Thoracic aorta (tissue), 2 donors: ENCODE data around the gene GPR37L1. TPM values are rescaled to one million over a fixed set of nuclear protein-coding genes. Genes with fewer than 3 reads are reported as not detected.
A peak's percentile ranks its signal among the peaks of the same experiment; 100 is the strongest.
"Not testable (repeated sequence)": the region's sequence is repeated elsewhere in the genome, so short reads cannot be mapped to it uniquely, and the experiment has no call there.

ENCODE experiments used
- ATAC-seq: fragments of 150-250 bp; one replicate; pipeline ENCODE4 v1.8.0; 2017; ENCODE audit warnings: low read depth; ENCODE audit not compliant: insufficient number of reproducible peaks, low FRiP score
- DNase-seq: peaks from one replicate; pipeline ENCODE4 v3.0.0-alpha.2; 2020; ENCODE audit warnings: low spot score
- H3K27ac ChIP-seq, 2 donors: fragments of 200-600 bp; sonication (generic); 1 replicate in 1 of 2; 2 replicates in 1 of 2; pipeline ENCODE4 v1.5.1; 2016; ENCODE audit warnings: mild to moderate bottlenecking in 2 of 2, moderate library complexity in 2 of 2
- H3K27me3 ChIP-seq: fragments of 200-600 bp; sonication (generic); replicated peaks from 2 replicates; pipeline ENCODE4 v1.6.0; 2016; ENCODE audit warnings: mild to moderate bottlenecking; ENCODE audit not compliant: insufficient read depth
- H3K36me3 ChIP-seq: fragments of 200-600 bp; sonication (generic); one replicate; pipeline ENCODE4 v1.5.1; 2016
- H3K4me1 ChIP-seq, 2 donors: fragments of 200-600 bp; sonication (generic); 1 replicate in 1 of 2; 2 replicates in 1 of 2; pipeline versions ENCODE4 v1.5.1 to v1.6.0; 2016; ENCODE audit warnings: low read depth in 2 of 2, mild to moderate bottlenecking in 1 of 2; ENCODE audit not compliant: control insufficient read depth in 1 of 2
- H3K4me3 ChIP-seq: fragments of 200-600 bp; sonication (generic); 2 replicates; pipeline ENCODE4 v1.5.1; 2016; ENCODE audit warnings: mild to moderate bottlenecking
- H3K9me3 ChIP-seq: fragments of 200-600 bp; sonication (generic); 2 replicates; pipeline ENCODE4 v1.5.1; 2016
- total RNA-seq, 2 donors: library from RNA; depleted of rRNA; stranded (reverse); fragments of >200 nt; gene quantifications; one replicate each; pipeline versions ENCODE4 v1.1.0 to v1.2.3, GENCODE V29; 2016
- TF ChIP-seq, protein P1 (sequence below): fragments of 200-600 bp; sonication (generic); IDR thresholded peaks from one replicate; pipeline ENCODE4 v1.5.1; 2019; ENCODE audit warnings: antibody characterized with exemption

Gene GPR37L1
- total RNA-seq, 2 donors from 2014 or later: not detected

DNA sequence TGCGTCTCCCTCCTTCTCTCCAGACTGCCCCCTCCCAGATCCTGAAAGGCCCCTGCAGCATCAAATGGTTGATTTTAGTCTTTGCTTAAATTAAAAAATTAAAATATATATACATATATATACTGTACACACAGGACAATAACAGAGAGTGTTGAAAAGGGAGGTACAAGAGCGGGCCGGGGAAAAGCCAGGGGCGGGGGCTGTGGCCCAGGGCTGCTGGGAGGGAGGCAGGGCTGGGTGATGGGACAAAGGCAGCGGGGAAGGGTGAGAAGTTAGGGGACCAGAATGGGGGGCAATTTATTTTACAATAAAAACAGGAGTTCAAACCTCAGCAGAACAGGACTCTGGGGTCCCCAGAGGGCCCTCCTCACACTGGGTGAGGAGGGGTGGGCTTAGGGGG lies 11.3 kb downstream of the GPR37L1 start:
- ATAC-seq (no peak), DNase-seq (no peak)
- Histone ChIP-seq H3K36me3 (peaks cover 38% of the 10 kb centered on the region), H3K27ac (peak overlapping the region; percentile 46 to 93), H3K4me3 (no peak overlapping the region), H3K9me3 (no peaks in the 10 kb centered on the region), H3K27me3 (no peaks in the 10 kb centered on the region), H3K4me1 (peaks cover 16 to 43% of the 10 kb centered on the region in 2 donors)
- TF ChIP-seq, protein P1, sequence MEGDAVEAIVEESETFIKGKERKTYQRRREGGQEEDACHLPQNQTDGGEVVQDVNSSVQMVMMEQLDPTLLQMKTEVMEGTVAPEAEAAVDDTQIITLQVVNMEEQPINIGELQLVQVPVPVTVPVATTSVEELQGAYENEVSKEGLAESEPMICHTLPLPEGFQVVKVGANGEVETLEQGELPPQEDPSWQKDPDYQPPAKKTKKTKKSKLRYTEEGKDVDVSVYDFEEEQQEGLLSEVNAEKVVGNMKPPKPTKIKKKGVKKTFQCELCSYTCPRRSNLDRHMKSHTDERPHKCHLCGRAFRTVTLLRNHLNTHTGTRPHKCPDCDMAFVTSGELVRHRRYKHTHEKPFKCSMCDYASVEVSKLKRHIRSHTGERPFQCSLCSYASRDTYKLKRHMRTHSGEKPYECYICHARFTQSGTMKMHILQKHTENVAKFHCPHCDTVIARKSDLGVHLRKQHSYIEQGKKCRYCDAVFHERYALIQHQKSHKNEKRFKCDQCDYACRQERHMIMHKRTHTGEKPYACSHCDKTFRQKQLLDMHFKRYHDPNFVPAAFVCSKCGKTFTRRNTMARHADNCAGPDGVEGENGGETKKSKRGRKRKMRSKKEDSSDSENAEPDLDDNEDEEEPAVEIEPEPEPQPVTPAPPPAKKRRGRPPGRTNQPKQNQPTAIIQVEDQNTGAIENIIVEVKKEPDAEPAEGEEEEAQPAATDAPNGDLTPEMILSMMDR: no peak

DNA sequence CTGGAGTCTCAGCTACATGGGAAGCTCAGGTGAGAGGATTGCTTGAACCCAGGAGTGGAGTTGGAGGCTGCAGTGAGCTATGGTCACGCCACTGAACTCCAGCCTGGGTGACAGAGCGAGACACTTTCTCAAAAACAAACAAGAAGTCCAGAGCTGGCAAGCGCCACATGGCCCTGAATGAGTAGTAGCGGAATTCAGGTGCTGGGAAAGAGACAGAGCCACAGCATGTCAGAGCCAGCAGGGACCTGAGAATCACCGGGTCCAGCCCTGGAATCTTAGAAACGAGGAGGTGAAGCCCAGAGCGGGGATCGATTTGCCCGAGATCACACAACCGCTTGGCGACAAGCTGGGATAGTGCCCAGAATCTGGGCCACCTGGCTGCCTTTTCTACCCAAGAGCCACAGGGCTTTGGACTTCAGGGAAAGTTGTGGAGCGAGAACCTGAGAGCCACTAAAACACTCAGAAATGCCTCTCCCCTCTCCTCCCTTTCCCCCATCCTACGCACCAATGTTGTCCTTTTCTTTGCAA lies 12.0 kb downstream of the GPR37L1 start:
- no peak for ATAC-seq
- H3K4me1 ChIP-seq: peaks cover 16 to 38% of the 10 kb centered on the region in 2 donors

DNA sequence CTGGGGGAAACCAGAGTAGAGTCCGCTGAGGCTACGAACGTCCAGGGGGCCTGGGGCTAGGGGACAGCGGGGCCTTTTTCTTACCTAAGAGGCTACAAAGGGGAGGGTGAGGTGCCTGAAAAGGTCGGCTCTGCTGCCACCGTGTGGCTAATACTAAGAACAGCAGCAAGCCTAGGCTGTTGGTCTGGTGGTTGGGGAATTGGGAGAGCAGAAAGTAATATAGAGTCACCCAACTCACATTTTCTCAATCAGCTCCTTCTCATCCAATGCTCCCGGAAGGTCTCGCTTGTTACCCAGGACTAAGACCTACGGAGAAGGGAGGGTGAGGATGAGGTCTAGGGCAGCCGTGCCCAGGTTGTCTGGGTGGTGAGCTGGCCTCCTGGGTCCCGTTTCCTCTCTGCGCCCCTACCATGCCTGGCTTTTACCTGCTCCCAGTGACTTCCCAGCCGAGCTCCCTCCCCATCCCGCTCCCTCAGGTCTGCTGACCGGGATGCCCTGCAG lies 12.6 kb downstream of the GPR37L1 start:
- DNase-seq (no peak), ATAC-seq (no peak)
- peak overlapping the region; percentile 46 to 93 for H3K27ac ChIP-seq
- H3K27me3 ChIP-seq: no peaks in the 10 kb centered on the region
- no peaks in the 10 kb centered on the region for H3K9me3 ChIP-seq
- no peak overlapping the region for H3K4me3 ChIP-seq
- H3K36me3 ChIP-seq: peaks cover 38% of the 10 kb centered on the region
- peaks cover 12 to 33% of the 10 kb centered on the region in 2 donors for H3K4me1 ChIP-seq
- TF ChIP-seq, protein P1: peak; percentile 92

More for the DNA sequence above, 12.0 kb downstream of the GPR37L1 start:
- DNase-seq: no peak
- peak overlapping the region; percentile 46 to 93 for H3K27ac ChIP-seq
- no peaks in the 10 kb centered on the region for H3K9me3 ChIP-seq
- peaks cover 38% of the 10 kb centered on the region for H3K36me3 ChIP-seq
- H3K27me3 ChIP-seq: no peaks in the 10 kb centered on the region
- H3K4me3 ChIP-seq: no peak overlapping the region
- TF ChIP-seq, protein P1: no peak

DNA sequence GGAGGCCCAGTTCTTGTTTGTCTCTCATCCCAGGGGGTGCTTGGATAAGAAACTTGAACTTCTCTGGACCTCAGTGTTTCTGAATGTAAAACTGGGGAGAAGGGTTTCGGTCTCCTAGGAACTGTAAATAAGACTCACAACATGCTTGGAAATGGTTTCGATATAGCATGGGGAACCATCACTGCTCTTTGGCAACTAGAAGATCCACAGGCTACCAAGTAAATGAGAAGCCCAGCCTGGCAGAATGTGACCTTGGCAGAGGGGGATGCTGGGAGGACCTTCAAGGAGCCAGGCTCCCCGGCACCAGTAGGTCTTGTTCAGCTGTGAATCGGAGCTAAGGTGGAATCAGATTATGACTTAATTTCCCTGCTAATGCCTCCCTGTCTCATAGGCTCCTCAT lies 18.1 kb downstream of the GPR37L1 start:
- H3K4me1 ChIP-seq: peaks cover 6 to 36% of the 10 kb centered on the region in 2 donors
- TF ChIP-seq, protein P1: no peak
- DNase-seq: no peak
- no peak for ATAC-seq
- no peak overlapping the region for H3K4me3 ChIP-seq
- no peak overlapping the region for H3K27ac ChIP-seq
- H3K36me3 ChIP-seq: peaks cover 15% of the 10 kb centered on the region
- H3K27me3 ChIP-seq: no peaks in the 10 kb centered on the region
- H3K9me3 ChIP-seq: no peaks in the 10 kb centered on the region

DNA sequence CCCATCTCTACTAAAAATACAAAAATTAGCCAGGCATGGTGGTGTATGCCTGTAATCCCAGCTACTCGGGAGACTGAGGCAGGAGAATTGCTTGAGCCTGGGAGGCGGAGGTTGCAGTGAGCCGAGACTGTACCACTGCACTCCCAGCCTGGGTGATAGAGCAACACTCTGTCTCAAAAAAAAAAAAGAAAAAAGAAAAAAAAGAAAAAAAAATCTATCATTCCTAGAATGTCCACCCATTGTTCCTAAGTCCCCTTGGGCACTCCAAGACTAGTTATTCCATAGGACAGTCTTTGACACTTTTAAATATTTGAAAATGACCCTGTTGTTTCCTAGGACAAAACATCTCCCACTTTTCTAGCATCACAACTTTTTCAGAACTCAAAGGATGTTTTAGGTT lies 18.8 kb downstream of the GPR37L1 start:
- ATAC-seq, H3K4me3 ChIP-seq, H3K9me3 ChIP-seq, H3K27me3 ChIP-seq, DNase-seq, H3K27ac ChIP-seq: not testable (repeated sequence)
- H3K4me1 ChIP-seq: peaks cover 6 to 36% of the 10 kb centered on the region in 2 donors
- H3K36me3 ChIP-seq: peaks cover 11% of the 10 kb centered on the region
